Activated T-cell treated with anti-CD3 and anti-CD28 coated beads, Interleukin-2, amount 50 U/mL, for 24 hours (primary cell): ENCODE measurements around the gene CHMP2A.
"Not testable (repeated sequence)": the region's sequence is repeated elsewhere in the genome, so short reads cannot be mapped to it uniquely, and the experiment has no call there.

Source experiments
- DNase-seq: peaks from one replicate; pipeline ENCODE4 v3.0.0-alpha.2; 2020
- H3K27ac Mint-ChIP-seq: 2 replicates; pipeline ENCODE4 v1.8.0; 2020; ENCODE audit warnings: mild to moderate bottlenecking, mixed read lengths
- H3K27me3 Mint-ChIP-seq: 2 replicates; pipeline ENCODE4 v1.8.0; 2020; ENCODE audit warnings: mixed read lengths
- H3K36me3 Mint-ChIP-seq: 2 replicates; pipeline ENCODE4 v1.8.0; 2020; ENCODE audit warnings: low read depth, mixed read lengths
- H3K4me1 Mint-ChIP-seq: 2 replicates; pipeline ENCODE4 v1.8.0; 2020; ENCODE audit warnings: low read depth, mixed read lengths
- H3K4me3 Mint-ChIP-seq: 2 replicates; pipeline ENCODE4 v1.8.0; 2020; ENCODE audit warnings: mild to moderate bottlenecking, moderate library complexity, mixed read lengths
- H3K9me3 Mint-ChIP-seq: 2 replicates; pipeline ENCODE4 v1.8.0; 2020; ENCODE audit warnings: mixed read lengths

CHMP2A gene

DNA sequence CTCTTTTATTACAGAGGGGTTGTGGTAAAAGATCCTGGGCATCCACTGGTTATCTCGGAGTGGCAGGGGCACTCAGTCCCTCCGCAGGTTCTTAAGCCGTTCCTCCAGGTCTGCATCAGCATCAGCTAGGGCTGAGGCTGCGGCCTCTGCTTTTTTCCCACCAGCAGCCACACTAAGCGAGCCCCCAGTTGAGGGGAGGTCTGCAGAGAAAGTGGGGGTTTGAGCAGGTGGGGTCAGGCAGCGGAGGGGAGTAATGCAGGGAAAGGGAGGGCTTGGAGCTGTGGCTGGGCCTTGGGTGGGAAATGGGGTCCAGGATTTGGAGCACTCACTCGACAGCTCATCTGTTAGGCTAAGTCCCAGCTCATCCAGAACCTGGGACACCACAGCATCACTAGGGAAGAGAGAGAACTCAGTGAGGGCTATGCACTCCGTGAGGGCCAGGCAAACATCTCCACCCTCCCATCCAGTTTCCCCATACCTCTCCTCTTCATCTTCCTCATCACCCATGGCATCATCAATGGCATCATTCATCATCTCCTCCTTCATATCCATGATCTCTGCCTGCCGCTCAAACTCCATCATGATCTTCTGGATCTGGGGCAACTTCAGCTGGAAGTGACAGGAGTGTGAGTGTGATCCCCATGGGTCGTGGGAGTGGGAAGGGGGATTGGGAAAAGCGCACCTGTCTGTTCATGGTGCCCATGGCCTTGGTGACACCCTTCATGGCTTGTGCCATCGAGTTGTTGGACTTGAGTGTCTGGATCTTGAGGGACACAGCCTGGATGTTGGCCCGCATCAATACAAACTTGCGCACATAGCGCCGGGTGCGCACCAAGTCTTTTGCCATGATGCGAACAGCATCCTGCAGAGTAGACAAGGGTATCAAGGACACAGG, 3.1 kb downstream of the CHMP2A start:
- Mint-ChIP-seq H3K27me3 (no peaks in the 10 kb centered on the region), H3K9me3 (no peaks in the 10 kb centered on the region), H3K36me3 (peaks cover 99% of the 10 kb centered on the region), H3K4me1 (peaks cover 61% of the 10 kb centered on the region), H3K27ac (peak overlapping the region; percentile 96), H3K4me3 (no peak overlapping the region)
- DNase-seq: peak; percentile 34

DNA sequence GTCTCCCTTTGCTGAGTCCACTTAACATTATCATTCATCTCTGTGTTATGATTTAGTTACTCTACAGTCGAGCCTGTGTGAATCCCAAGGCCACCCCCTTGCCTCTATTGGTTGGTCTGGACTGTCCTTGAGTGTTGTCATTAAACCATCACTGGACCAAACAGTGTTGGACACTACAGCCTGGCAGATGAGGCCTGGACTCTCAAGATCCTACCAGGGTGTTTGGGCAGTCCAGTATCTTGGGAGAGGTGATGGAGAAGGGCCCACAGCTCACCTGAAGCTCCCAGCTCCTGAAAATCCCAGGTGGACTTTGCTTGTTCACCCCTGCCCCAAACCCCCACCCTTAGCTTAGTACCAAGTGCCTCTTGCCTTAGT, 3.8 kb downstream of the CHMP2A start:
- Mint-ChIP-seq H3K9me3 (no peaks in the 10 kb centered on the region), H3K36me3 (peaks cover 99% of the 10 kb centered on the region), H3K27ac (peak overlapping the region; percentile 96), H3K4me1 (peaks cover 61% of the 10 kb centered on the region), H3K4me3 (no peak overlapping the region), H3K27me3 (no peaks in the 10 kb centered on the region)
- DNase-seq: no peak

DNA sequence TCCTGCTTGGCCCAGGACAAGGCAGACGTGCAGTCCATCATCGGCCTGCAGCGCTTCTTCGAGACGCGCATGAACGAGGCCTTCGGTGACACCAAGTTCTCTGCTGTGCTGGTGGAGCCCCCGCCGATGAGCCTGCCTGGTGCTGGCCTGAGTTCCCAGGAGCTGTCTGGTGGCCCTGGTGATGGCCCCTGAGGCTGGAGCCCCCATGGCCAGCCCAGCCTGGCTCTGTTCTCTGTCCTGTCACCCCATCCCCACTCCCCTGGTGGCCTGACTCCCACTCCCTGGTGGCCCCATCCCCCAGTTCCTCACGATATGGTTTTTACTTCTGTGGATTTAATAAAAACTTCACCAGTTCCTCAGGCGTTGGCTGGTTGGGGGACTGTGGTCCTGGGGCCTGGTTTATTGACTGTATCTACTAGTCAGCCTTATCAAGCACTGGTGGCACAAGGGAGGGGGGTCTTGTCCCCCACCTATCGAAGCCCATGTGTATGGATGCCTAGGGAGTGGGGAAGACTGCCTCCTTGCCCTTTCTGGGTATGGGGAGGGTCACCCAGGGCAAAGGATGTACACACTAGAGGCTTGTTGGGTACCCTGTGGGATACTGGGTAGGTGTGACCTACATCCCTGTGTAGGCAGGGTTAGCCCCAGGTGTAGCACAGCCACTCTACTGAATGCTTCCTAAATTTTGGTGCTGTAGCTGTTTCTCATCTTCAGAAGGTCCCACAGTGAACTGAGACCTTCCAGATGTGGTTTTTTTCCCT, 4.4 kb downstream of the CHMP2A start:
- Mint-ChIP-seq H3K36me3 (peaks cover 99% of the 10 kb centered on the region), H3K27me3 (no peaks in the 10 kb centered on the region), H3K4me3 (no peak overlapping the region), H3K27ac (peak overlapping the region; percentile 84), H3K9me3 (no peaks in the 10 kb centered on the region), H3K4me1 (peaks cover 62% of the 10 kb centered on the region)
- DNase-seq: peak; percentile 30

- H3K9me3 Mint-ChIP-seq: no peaks in the 10 kb centered on the region
- peaks cover 99% of the 10 kb centered on the region for H3K36me3 Mint-ChIP-seq
- H3K27me3 Mint-ChIP-seq: no peaks in the 10 kb centered on the region
- H3K4me3 Mint-ChIP-seq: no peak overlapping the region
- peaks cover 55% of the 10 kb centered on the region for H3K4me1 Mint-ChIP-seq
- H3K27ac Mint-ChIP-seq: peak overlapping the region; percentile 84
- DNase-seq: no peak
Observed at GRCh38 chr19:58549664-58550361, 5.1 kb downstream of the CHMP2A start.

GRCh38 chr19:58548859-58549663, 5.8 kb downstream of the CHMP2A start:
- Mint-ChIP-seq H3K4me1 (peaks cover 49% of the 10 kb centered on the region), H3K4me3 (no peak overlapping the region), H3K27me3 (no peaks in the 10 kb centered on the region), H3K36me3 (peaks cover 93% of the 10 kb centered on the region), H3K27ac (peak overlapping the region; percentile 64), H3K9me3 (no peaks in the 10 kb centered on the region)
- peak; percentile 28 for DNase-seq

DNA sequence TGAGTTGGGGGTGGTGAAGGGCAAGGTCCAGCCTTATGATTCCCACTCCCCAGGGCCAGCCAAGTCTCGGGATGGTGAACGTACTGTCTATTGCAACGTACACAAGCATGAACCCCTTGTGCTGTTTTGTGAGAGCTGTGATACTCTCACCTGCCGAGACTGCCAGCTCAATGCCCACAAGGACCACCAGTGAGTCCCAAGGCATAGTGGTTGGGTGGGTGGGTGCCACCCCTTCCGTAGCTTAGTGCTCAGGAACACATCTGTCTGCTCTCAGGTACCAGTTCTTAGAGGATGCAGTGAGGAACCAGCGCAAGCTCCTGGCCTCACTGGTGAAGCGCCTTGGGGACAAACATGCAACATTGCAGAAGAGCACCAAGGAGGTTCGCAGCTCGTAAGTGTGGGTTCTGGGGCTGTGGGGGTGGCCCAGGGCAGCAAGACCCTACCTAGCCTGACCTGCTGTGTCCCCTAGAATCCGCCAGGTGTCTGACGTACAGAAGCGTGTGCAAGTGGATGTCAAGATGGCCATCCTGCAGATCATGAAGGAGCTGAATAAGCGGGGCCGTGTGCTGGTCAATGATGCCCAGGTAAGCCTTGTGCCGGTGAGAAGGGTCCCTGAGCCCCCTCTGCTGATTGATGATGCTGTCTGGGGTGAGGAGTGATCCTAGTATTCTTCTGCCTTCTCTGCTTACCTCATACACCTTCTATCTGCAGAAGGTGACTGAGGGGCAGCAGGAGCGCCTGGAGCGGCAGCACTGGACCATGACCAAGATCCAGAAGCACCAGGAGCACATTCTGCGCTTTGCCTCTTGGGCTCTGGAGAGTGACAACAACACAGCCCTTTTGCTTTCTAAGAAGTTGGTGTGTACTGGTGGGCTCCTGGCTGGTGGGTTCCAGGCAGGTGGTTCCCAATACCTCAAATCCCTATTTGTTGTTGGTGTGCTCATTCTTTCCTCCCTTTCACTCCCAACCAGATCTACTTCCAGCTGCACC, 7.3 kb downstream of the CHMP2A start:
- H3K27me3 Mint-ChIP-seq: peaks cover 1% of the 10 kb centered on the region
- H3K9me3 Mint-ChIP-seq: no peaks in the 10 kb centered on the region
- DNase-seq: no peak
- H3K36me3 Mint-ChIP-seq: peaks cover 79% of the 10 kb centered on the region
- peaks cover 46% of the 10 kb centered on the region for H3K4me1 Mint-ChIP-seq
- peak overlapping the region; percentile 95 for H3K27ac Mint-ChIP-seq
- peak overlapping the region; percentile 98 for H3K4me3 Mint-ChIP-seq

GRCh38 chr19:58546019-58546530, 8.8 kb downstream of the CHMP2A start:
- Mint-ChIP-seq H3K4me3 (peak overlapping the region; percentile 98), H3K9me3 (no peaks in the 10 kb centered on the region), H3K36me3 (peaks cover 63% of the 10 kb centered on the region), H3K27ac (peak overlapping the region; percentile 95), H3K27me3 (peaks cover 4% of the 10 kb centered on the region), H3K4me1 (peaks cover 39% of the 10 kb centered on the region)
- peak; percentile 34 for DNase-seq

GRCh38 chr19:58545286-58546018, 9.5 kb downstream of the CHMP2A start:
- peaks cover 57% of the 10 kb centered on the region for H3K36me3 Mint-ChIP-seq
- DNase-seq: no peak
- H3K4me3 Mint-ChIP-seq: peak overlapping the region; percentile 98
- H3K27me3 Mint-ChIP-seq: peaks cover 4% of the 10 kb centered on the region
- no peaks in the 10 kb centered on the region for H3K9me3 Mint-ChIP-seq
- H3K4me1 Mint-ChIP-seq: peaks cover 37% of the 10 kb centered on the region
- peak overlapping the region; percentile 95 for H3K27ac Mint-ChIP-seq

DNA sequence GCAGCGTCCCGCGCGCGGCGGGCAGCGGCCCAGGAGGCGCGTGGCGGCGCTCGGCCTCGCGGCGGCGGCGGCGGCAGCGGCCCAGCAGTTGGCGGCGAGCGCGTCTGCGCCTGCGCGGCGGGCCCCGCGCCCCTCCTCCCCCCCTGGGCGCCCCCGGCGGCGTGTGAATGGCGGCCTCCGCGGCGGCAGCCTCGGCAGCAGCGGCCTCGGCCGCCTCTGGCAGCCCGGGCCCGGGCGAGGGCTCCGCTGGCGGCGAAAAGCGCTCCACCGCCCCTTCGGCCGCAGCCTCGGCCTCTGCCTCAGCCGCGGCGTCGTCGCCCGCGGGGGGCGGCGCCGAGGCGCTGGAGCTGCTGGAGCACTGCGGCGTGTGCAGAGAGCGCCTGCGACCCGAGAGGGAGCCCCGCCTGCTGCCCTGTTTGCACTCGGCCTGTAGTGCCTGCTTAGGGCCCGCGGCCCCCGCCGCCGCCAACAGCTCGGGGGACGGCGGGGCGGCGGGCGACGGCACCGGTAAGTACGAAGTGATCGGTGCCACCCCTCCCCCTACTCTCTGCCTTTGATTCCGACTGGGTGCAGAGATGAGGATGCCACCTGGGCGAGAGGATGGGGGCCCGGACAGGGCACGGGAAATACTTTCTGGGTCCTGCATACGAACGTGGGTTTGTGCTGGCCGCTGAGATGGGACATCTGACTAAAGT, 10.2 kb downstream of the CHMP2A start:
- H3K36me3 Mint-ChIP-seq: peaks cover 50% of the 10 kb centered on the region
- no peaks in the 10 kb centered on the region for H3K9me3 Mint-ChIP-seq
- peaks cover 34% of the 10 kb centered on the region for H3K4me1 Mint-ChIP-seq
- DNase-seq: no peak
- H3K4me3 Mint-ChIP-seq: peak overlapping the region; percentile 98
- H3K27ac Mint-ChIP-seq: peak overlapping the region; percentile 98
- peaks cover 4% of the 10 kb centered on the region for H3K27me3 Mint-ChIP-seq

GRCh38 chr19:58543826-58544590, 10.9 kb downstream of the CHMP2A start, which contains the start of gene TRIM28:
Gene TRIM28 (plus strand): TSS chr19:58544064. CDS start chr19:58544758, 694 bp downstream.
- H3K27me3 Mint-ChIP-seq: peaks cover 4% of the 10 kb centered on the region
- peaks cover 32% of the 10 kb centered on the region for H3K4me1 Mint-ChIP-seq
- peak within 1 kb of the TSS; percentile 98 for H3K27ac Mint-ChIP-seq
- peak within 1 kb of the TSS; percentile 98 for H3K4me3 Mint-ChIP-seq
- H3K9me3 Mint-ChIP-seq: no peaks in the 10 kb centered on the region
- H3K36me3 Mint-ChIP-seq: peaks cover 43% of the 10 kb centered on the region
- DNase-seq: peak; percentile 100

DNA sequence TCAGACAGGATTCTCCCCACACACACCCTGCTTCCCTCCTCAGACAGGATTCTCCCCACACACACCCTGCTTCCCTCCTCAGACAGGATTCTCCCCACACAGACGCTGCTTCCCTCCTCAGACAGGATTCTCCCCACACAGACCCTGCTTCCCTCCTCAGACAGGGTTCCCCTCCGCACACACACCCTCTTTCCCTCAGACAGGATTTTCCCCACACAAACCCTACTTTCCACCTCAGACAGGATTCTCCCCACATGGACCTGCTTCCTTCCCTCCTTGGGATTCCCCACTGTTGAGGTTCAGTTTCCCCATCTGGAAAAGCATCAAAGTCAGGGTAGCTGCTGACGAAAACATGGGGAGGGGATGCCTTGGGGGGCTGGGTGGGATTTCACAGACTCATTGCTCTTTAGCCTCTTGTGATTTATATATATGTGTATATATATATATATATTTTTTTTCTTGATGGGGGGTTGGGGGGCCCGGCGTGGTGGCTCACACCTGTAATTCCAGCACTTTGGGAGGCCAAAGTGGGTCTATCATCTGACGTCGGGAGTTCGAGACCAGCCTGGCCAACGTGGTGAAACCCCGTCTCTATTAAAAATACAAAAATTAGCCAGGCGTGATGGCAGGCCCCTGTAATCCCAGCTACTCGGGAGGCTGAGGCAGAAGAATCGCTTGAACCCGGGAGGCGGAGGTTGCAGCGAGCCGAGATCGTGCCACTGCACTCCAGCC, 12.1 kb downstream of the CHMP2A start:
- H3K4me1 Mint-ChIP-seq: peaks cover 35% of the 10 kb centered on the region
- peaks cover 31% of the 10 kb centered on the region for H3K36me3 Mint-ChIP-seq
- H3K9me3 Mint-ChIP-seq, DNase-seq, H3K4me3 Mint-ChIP-seq, H3K27me3 Mint-ChIP-seq: not testable (repeated sequence)
- peak overlapping the region; percentile 52 for H3K27ac Mint-ChIP-seq
